Measurements from ENCODE around the gene TUBA8.
"Not testable (repeated sequence)": the region's sequence is repeated elsewhere in the genome, so short reads cannot be mapped to it uniquely, and the experiment has no call there.

DNA sequence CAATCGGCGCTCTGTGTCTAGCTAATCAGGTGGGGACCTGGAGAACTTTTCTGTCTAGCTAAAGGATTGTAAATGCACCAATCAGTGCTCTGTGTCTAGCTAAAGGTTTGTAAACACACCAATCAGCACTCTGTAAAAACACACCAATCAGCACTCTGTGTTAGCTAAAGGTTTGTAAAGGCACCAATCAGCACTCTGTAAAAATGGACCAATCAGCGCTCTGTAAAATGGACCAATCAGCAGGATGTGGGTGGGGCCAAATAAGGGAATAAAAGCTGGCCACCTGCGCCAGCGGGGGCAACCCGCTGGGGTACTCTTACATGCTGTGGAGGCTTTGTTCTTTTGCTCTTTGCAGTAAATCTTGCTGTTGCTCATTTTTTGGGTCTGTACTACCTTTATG is 30.4 kb downstream of the TUBA8 start:
- TF ChIP-seq, protein P1, sequence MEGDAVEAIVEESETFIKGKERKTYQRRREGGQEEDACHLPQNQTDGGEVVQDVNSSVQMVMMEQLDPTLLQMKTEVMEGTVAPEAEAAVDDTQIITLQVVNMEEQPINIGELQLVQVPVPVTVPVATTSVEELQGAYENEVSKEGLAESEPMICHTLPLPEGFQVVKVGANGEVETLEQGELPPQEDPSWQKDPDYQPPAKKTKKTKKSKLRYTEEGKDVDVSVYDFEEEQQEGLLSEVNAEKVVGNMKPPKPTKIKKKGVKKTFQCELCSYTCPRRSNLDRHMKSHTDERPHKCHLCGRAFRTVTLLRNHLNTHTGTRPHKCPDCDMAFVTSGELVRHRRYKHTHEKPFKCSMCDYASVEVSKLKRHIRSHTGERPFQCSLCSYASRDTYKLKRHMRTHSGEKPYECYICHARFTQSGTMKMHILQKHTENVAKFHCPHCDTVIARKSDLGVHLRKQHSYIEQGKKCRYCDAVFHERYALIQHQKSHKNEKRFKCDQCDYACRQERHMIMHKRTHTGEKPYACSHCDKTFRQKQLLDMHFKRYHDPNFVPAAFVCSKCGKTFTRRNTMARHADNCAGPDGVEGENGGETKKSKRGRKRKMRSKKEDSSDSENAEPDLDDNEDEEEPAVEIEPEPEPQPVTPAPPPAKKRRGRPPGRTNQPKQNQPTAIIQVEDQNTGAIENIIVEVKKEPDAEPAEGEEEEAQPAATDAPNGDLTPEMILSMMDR (IDR thresholded peaks at IDR 0.05) = not testable (repeated sequence)
- not testable (repeated sequence) for TF ChIP-seq POLR2A (IDR thresholded peaks at IDR 0.05)
